Endodermal cell (in vitro differentiated cells): ENCODE measurements around the gene IHH. TPM values are rescaled to one million over a fixed set of nuclear protein-coding genes. Genes with fewer than 3 reads are reported as not detected.

ENCODE experiments used
- DNase-seq: peaks from one replicate; pipeline ENCODE4 v3.0.0-alpha.2; 2017
- H3K27ac ChIP-seq: 2 replicates; pipeline ENCODE4 v1.5.1; 2013; ENCODE audit warnings: mild to moderate bottlenecking, low read depth, low read length, moderate library complexity
- H3K27me3 ChIP-seq: 2 replicates; pipeline ENCODE4 v1.6.1; 2013; ENCODE audit warnings: mild to moderate bottlenecking, low read length, moderate library complexity; ENCODE audit not compliant: insufficient read depth, control insufficient read depth, poor library complexity, severe bottlenecking
- H3K36me3 ChIP-seq: 2 replicates; pipeline ENCODE4 v1.7.0; 2013; ENCODE audit warnings: mild to moderate bottlenecking, low read length, moderate library complexity; ENCODE audit not compliant: control insufficient read depth, insufficient read depth
- H3K4me1 ChIP-seq: one replicate; pipeline ENCODE4 v1.7.0; 2013; ENCODE audit warnings: low read length; ENCODE audit not compliant: control insufficient read depth, insufficient read depth
- H3K4me3 ChIP-seq: 2 replicates; pipeline ENCODE4 v1.5.1; 2013; ENCODE audit warnings: mild to moderate bottlenecking, low read length, moderate library complexity
- H3K9ac ChIP-seq: 2 replicates; pipeline ENCODE4 v1.6.1; 2013; ENCODE audit warnings: mild to moderate bottlenecking, low read length, moderate library complexity; ENCODE audit not compliant: poor library complexity, severe bottlenecking; ENCODE audit errors: extremely low read depth
- H3K9me3 ChIP-seq: 2 replicates; pipeline ENCODE4 v1.6.1; 2013; ENCODE audit warnings: mild to moderate bottlenecking, low read length, moderate library complexity; ENCODE audit not compliant: control insufficient read depth
- H3K27ac Mint-ChIP-seq: 2 replicates; pipeline ENCODE4 v1.8.0; 2020; ENCODE audit warnings: mixed read lengths
- H3K27me3 Mint-ChIP-seq: 2 replicates; pipeline ENCODE4 v1.8.0; 2021; ENCODE audit warnings: mild to moderate bottlenecking, mixed read lengths; ENCODE audit not compliant: insufficient read depth
- H3K36me3 Mint-ChIP-seq: 2 replicates; pipeline ENCODE4 v1.8.0; 2020; ENCODE audit warnings: low read depth, mixed read lengths
- H3K4me1 Mint-ChIP-seq: 2 replicates; pipeline ENCODE4 v1.8.0; 2020; ENCODE audit warnings: mixed read lengths
- H3K4me3 Mint-ChIP-seq: 2 replicates; pipeline ENCODE4 v1.8.0; 2020; ENCODE audit warnings: mild to moderate bottlenecking, moderate library complexity, mixed read lengths
- H3K9me3 Mint-ChIP-seq: 2 replicates; pipeline ENCODE4 v1.8.0; 2020; ENCODE audit warnings: mild to moderate bottlenecking, mixed read lengths
- CTCF ChIP-seq: fragments of 200-600 bp; sonication (generic); conservative IDR thresholded peaks from 2 replicates; pipeline ENCODE4 v1.5.0; 2021; ENCODE audit warnings: antibody characterized with exemption, mild to moderate bottlenecking
- WGBS, 2 experiments: methylation state at CpG; one replicate each; pipeline versions ENCODE4 v1.1.5 to v1.1.7; 2013; ENCODE audit warnings: missing lambda C conversion rate in 2 of 2, mixed read lengths in 1 of 2; ENCODE audit not compliant: insufficient coverage in 1 of 2, insufficient read length in 1 of 2; 5-methylcytosine and 5-hydroxymethylcytosine counted together
- total RNA-seq, 2 donors: library from RNA; stranded (reverse); fragmentation: NEBNext Ultra II Directional in 1 of 2; extraction: Animal tissue kit (Norgen Biotek cat#: 25700) in 1 of 2; gene quantifications; 2 replicates in 1 of 2; 3 replicates in 1 of 2; pipeline ENCODE4 v1.2.1, GENCODE V29; 2021

The IHH gene
- total RNA-seq, 2 donors from 2014 or later, result 2.1 to 10.3 TPM

GRCh38 chr2:219027511-219028055 is 33.1 kb downstream of the IHH start:
- no peaks in the 10 kb centered on the region for H3K9me3 Mint-ChIP-seq
- H3K27ac Mint-ChIP-seq, result no peak overlapping the region
- no peaks in the 10 kb centered on the region for H3K36me3 Mint-ChIP-seq
- no peak overlapping the region for H3K27ac ChIP-seq
- no peak overlapping the region for H3K4me3 Mint-ChIP-seq
- no peaks in the 10 kb centered on the region for H3K9me3 ChIP-seq
- DNase-seq, result no peak
- no peak overlapping the region for H3K9ac ChIP-seq
- peaks cover 3% of the 10 kb centered on the region for H3K4me1 Mint-ChIP-seq
- H3K27me3 Mint-ChIP-seq, result peaks cover 17% of the 10 kb centered on the region
- no peak for TF ChIP-seq CTCF
- WGBS, 2 experiments, result 90 to 98% methylated on average over 11 to 22 of the region's 22 CpGs
- no peaks in the 10 kb centered on the region for H3K36me3 ChIP-seq
- no peak overlapping the region for H3K4me3 ChIP-seq
- no peaks in the 10 kb centered on the region for H3K4me1 ChIP-seq
- no peaks in the 10 kb centered on the region for H3K27me3 ChIP-seq

DNA sequence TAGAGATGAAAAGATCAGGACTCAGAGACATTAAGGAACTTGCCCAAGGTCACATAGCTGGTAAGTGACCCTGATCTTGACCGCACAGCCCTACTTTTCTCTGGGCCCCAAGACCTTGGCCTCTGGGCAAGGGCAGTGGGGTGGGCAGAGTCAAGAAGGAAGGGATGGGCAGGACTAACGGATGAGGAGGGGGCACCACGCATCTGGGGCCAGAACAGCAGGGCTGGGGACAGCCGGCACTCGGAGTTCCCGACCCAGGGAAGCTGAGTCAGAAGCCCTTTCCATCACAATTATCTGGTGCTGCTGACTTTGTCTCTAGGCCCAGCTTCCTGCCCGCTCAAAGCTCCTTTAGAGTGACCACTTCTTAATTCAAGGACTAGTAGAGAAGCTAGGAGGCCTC is 33.8 kb downstream of the IHH start:
- 84 to 100% methylated on average over 1 to 7 of the region's 7 CpGs for WGBS, 2 experiments
- no peaks in the 10 kb centered on the region for H3K9me3 ChIP-seq
- no peak overlapping the region for H3K4me3 Mint-ChIP-seq

GRCh38 chr2:219025637-219026585 is 34.8 kb downstream of the IHH start:
- Mint-ChIP-seq H3K9me3 (no peaks in the 10 kb centered on the region), H3K27ac (no peak overlapping the region), H3K36me3 (no peaks in the 10 kb centered on the region), H3K4me1 (peaks cover 3% of the 10 kb centered on the region), H3K27me3 (peaks cover 11% of the 10 kb centered on the region), H3K4me3 (no peak overlapping the region)
- Histone ChIP-seq H3K27ac (no peak overlapping the region), H3K9me3 (no peaks in the 10 kb centered on the region), H3K27me3 (no peaks in the 10 kb centered on the region), H3K4me3 (no peak overlapping the region), H3K9ac (no peak overlapping the region), H3K36me3 (no peaks in the 10 kb centered on the region), H3K4me1 (no peaks in the 10 kb centered on the region)
- no peak for DNase-seq
- TF ChIP-seq CTCF, result no peak
- 86 to 91% methylated on average over 9 to 18 of the region's 18 CpGs for WGBS, 2 experiments

More for the DNA sequence above, 33.8 kb downstream of the IHH start:
- Histone ChIP-seq H3K27ac (no peak overlapping the region), H3K27me3 (no peaks in the 10 kb centered on the region), H3K9ac (no peak overlapping the region), H3K36me3 (no peaks in the 10 kb centered on the region), H3K4me1 (no peaks in the 10 kb centered on the region), H3K4me3 (no peak overlapping the region)
- H3K27ac Mint-ChIP-seq, result no peak overlapping the region
- TF ChIP-seq CTCF, result no peak
- DNase-seq, result no peak
- no peaks in the 10 kb centered on the region for H3K9me3 Mint-ChIP-seq
- H3K4me1 Mint-ChIP-seq, result peaks cover 3% of the 10 kb centered on the region
- no peaks in the 10 kb centered on the region for H3K36me3 Mint-ChIP-seq
- H3K27me3 Mint-ChIP-seq, result peaks cover 11% of the 10 kb centered on the region
